SH-SY5Y (cell line): ENCODE data around the gene RGS7.

Experiments used
- GATA2 ChIP-seq: IDR thresholded peaks from 2 replicates; pipeline ENCODE4 v1.6.1; 2011; ENCODE audit warnings: mild to moderate bottlenecking, low read depth, low read length
- GATA3 ChIP-seq: IDR thresholded peaks from 2 replicates; pipeline ENCODE4 v1.6.1; 2011; ENCODE audit warnings: low read depth, mild to moderate bottlenecking, low read length, moderate library complexity

- TF ChIP-seq GATA2 (no peak), GATA3 (no peak)
Measured at GRCh38 chr1:240941701-240942370, 415.2 kb downstream of the RGS7 start.
